ENCODE results near the gene ZNF609. TPM values are rescaled to one million over a fixed set of nuclear protein-coding genes. Genes with fewer than 3 reads are reported as not detected.

The ZNF609 gene
- total RNA-seq, 1 experiment from 2014 or later, result 12.9 TPM

Small RNAs within 50 kb of the gene (small RNA-seq; reads per million reads assigned to genes)
- gene AC100830.2 (0 reads per million in 2 experiments), gene RF00019 (0 reads per million in 2 experiments), gene RNU6-549P (0 reads per million in 2 experiments)

Other genes starting within 250 kb of the ZNF609 start
- gene CSNK1G1, start 104.4 kb upstream of the ZNF609 start, total RNA-seq (2014; rRNA removed; shearing (Covaris generic)), result 14.9 and 18.5 TPM in 2 replicates
- gene PCLAF, start 79.1 kb upstream of the ZNF609 start, total RNA-seq (2014; rRNA removed; shearing (Covaris generic)), result 95.4 and 144 TPM in 2 replicates
- 12.9 and 13.5 TPM in 2 replicates for gene TRIP4, start 72.7 kb upstream of the ZNF609 start, total RNA-seq (2014; rRNA removed; shearing (Covaris generic))

Measured in SK-MEL-5 (cell line).